HG03066 (cell line): ENCODE data around the gene SOX8.

Source experiments
- ATAC-seq: cut with Tn5 transposase; IDR thresholded peaks from one replicate; pipeline ENCODE4 v1.9.1; 2021; ENCODE audit warnings: low read depth; ENCODE audit not compliant: unreplicated experiment

The SOX8 gene

DNA sequence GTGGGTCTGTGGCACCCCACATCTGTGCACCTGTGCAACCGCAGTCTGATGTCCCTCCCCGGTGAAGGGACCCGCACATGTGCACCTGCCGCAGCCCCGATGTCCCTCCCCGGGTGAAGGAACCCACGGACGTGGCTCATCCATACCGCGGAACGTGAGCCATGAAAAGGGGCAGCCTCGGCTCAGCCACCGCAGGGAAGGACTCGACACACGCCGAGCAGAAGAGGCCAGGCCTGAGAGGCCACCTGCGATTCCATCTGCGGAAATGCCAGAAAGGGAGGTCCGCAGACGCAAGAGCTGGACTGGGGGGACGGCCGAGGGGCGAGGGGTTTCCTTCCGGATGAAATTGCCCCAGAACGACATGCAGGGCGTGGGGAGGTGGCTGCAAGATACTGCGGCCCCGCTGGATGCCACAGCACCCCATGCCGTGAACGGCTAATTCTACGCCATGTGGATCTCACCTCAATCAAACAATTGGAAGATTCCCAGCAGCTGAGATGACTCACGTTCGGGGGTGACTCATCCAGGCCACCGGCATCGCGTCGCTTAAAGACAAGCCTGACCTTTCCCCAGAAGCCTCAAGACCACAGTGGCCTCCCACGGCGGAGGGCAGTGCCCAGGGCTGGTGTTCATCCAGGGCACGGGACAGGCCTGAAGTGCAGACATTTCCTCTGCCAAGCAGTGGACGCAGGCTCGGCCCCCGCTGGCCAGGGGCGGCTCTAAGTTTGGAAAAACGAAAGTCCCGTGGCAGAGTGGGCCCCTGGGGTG lies 21.0 kb downstream of the SOX8 start:
- no peak for ATAC-seq

DNA sequence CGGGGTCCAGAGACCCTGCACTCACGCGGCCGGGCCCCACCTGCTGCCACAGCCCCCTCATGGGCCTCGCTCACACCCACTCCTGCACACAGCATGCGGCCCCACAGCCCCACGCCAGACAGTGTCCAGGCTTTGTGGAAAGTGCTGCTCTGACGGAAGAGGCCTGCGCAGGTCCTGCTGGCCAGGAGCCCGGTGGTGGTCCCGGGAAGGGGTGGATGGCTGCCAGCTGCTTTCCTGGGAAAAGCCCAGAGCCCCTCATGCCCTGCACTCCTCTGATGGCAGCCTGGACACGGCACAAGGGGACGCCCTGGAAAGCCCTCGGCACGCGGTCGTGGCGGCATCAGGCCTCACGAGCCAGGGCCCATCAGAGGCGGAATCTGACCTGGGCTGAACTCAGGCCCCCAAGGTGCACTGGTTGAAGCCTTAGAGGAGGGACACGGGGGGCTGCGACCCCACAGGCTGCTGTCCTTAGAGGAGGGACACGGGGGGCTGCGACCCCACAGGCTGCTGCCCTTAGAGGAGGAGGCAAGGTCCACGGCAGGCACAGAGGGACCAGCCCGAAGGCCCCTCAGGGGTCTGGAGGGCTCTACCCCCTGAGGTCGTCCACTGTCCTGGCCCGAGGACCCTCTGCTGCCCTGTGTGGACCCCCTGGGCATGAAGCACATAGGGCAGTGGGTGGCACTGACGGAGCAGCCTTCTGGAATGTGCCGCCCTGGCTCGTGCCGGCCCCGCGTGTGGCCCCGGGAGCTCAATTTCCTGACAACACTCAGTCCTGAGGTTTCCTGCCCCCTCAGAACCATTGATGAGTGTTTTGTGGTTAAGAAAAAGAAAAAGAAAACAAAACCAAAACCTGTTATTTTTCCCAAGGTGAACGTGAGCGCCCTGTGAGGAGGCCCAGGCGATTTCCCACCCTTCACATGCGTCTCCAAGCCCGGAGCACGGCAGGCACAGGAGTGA lies 22.1 kb downstream of the SOX8 start:
- no peak for ATAC-seq

DNA sequence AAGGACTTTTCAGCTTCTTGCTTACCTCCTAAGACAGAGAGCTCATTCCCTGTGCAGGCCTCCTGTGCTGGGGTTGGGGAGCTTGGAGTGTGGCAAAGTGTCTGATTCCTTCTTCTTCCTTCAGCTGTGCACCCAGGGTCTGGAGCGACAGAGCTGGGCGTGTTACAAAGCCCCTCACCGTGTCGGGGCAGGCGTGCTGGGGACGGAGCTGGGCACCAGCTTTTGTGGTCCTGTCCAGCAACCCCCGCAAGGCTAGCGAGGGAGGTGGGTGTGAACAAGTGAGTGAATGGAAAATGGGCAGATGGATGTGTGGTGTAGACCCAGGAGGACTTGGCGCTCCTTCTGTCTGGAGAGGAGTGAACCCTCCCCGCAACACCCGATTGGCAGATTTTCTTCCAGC lies 23.7 kb downstream of the SOX8 start:
- no peak for ATAC-seq

DNA sequence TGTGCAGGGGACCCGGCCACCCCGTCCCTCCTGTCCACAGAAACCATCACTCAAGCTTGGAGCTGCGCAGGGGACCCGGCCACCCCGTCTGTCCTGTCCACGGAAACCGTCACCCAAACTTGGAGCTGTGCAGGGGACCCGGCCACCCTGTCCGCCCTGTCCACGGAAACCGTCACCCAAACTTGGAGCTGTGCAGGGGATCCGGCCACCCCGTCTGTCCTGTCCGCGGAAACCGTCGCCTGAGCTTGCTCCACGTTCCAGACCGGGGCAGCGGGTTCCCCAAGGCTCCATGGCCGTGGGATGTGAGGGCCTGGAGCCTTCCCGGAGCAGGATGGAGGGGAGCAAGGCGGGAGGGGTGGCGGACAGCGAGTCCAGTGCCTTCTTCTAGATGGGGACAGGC lies 25.2 kb downstream of the SOX8 start:
- no peak for ATAC-seq

DNA sequence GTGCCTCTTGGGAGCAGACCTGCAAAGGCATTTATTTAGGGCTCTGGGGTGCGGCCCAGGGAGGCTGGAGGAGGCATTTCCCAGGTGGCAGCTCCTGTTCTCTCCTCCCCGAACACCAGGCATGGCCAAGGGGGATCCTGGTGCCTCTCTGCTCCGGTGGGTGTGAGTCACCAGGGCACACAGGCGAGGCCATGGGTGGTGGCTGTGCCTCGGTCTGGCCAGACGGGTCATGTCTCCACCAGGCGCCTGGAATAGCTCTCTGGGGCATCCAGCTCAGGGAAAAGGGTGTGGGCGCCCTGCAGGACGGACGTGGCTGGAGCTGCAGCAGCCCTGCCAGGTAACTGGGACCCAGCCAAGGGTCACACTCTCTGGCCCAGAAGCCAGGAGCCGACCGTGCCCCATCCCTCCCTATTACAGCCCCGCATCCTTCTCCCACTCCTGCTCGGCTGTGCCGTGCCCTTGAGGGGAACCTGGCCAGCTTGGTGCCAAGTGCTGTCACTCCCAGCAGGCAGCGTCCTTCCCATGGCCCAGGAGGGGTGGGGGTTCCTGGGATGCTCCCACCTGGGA lies 25.8 kb downstream of the SOX8 start:
- ATAC-seq: no peak

DNA sequence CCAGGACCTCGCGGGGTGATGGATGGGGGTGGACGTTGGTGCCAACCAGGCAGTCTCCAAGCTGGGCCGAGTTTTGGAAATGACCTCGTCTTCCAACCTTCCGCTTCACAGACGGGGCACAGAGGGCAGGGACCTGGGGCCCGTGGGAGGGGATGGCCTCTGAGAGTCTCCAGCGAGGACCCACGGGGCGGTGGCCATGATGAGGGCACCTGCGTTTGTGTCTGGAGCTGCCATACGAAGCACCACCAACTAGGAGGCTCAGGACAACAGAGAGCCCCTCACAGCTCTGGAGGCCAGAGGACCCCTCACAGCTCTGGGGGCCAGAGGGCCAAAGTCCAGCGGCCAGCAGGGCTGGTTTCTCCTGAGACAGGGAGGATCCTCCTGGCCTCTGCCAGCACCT lies 26.5 kb downstream of the SOX8 start:
- ATAC-seq: no peak

DNA sequence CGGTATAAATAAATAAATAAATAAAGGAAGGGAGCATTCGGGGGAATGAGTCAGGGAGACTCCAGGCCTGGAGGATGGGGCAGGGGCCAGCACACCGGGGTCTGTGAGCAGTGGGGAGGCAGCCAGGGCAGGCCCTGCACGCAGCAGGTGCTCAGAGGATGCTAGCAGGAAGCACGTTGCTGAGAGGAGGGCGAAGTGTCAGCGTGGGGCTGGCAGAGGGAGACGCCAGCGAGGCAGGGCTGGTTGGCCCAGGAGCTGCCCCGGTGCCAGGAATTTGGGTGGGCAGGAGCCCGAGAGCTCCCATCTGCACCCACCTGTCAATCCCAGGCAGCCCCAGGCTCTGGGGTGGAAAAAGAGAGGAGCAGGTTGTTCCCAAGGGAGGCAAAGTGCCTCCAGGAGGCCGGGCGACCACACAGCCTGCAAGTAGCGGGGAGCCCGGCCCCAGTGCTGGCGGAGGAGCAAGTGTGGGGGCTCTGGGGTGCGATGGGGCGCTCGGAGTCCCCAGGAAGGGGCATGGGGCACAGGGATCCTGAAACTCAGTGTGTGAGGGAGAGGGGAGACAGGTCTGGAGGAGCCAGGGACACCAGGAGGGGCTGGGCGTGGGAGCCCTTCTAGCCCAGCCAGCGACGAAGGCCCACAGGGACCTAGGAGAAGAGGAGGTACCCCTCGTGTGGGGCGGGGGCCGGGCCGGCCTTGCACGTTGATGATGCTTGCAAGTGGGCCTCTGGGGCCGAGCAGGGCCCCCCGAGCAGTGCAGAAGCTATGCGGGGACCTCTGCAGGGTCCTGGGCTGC lies 28.0 kb downstream of the SOX8 start:
- no peak for ATAC-seq

DNA sequence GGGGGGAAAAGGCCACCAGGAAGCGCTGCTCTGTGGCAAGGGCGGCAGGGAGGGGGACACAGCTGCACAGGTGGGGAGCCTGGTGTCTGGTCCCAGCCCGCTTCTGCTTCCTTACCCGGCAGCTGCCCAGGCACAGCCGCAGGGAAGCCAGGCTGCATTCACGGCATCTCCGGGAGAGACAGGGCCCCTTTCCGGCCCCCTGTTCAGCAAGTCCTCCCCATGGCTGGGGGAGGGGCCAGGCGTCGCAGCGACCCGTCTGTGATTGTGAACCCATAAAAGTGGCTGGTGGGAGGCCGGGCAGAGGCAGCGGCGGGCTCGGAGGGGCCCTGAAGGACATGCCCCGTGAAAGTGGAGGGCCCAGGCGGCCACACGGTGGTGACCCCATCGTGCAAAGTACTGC lies 28.7 kb downstream of the SOX8 start:
- no peak for ATAC-seq

DNA sequence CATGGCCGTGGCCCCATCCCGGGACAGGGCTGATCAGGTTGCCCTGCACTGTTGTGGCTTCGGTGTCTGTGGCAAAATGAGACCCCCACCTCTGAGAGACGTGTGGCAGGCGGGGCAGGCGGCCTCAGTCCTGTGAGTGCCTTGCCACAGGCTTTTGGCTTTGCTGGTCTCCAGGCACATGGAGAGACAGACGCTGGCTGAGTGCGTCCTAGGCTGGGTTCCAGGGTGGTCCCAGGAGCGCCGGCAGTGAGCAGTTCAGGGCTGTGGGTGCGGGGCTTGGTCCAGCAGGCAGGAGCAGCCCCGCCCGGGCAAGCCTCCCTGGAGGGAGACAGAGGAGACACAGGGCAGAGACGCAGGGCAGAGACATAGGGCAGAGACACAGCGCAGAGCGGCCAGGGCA lies 29.2 kb downstream of the SOX8 start:
- no peak for ATAC-seq

DNA sequence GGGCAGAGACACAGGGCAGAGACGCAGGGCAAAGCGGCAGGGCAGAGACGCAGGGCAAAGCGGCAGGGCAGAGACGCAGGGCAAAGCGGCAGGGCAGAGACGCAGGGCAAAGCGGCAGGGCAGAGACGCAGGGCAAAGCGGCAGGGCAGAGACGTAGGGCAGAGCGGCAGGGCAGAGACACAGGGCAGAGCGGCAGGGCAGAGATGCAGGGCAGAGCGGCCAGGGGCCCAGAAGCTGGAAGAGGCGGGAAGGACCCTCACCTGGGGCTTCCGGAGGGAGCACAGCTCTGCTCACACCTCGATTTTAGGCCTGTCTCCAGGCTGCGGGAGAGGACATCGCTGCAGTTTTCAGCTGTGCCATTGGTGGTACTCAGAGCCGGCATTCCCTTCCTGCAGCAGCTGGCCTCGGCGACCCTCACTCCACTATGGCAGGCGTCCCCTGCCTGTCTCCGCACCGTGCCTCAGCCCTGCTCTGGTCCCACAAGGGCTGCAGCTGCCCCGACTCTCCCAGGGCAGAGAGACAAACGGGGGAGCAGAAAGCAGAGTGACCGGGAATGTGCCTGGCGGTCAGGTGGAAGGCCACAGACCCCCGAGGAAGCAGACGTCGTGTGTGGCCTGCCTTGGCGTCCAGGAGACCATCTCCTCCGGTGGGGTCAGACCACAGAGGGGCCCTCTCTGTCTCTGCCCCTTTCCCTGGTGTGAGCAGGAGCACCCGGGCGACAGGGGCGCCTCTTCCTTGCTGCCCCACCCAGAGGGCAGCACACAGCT lies 29.9 kb downstream of the SOX8 start:
- no peak for ATAC-seq

DNA sequence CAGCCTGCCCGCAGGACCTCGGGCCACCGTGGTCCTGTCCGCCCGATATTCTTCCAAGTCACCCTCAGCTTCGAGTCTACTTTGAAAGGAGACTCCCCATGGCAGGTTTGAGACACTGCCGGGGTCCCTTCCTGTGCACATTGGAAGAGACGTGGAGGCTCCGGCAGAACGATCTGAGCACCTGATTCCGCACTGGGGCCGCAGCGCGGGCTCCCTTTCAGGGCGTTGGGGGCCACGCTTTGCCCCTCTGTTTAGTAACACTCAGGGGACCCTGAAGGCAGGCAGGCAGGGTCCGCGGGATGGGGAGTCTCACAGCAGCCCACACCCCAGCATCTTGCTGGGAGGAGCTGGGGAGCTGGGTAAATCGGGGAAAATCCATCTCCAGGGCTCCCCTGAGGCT lies 30.6 kb downstream of the SOX8 start:
- ATAC-seq: no peak

DNA sequence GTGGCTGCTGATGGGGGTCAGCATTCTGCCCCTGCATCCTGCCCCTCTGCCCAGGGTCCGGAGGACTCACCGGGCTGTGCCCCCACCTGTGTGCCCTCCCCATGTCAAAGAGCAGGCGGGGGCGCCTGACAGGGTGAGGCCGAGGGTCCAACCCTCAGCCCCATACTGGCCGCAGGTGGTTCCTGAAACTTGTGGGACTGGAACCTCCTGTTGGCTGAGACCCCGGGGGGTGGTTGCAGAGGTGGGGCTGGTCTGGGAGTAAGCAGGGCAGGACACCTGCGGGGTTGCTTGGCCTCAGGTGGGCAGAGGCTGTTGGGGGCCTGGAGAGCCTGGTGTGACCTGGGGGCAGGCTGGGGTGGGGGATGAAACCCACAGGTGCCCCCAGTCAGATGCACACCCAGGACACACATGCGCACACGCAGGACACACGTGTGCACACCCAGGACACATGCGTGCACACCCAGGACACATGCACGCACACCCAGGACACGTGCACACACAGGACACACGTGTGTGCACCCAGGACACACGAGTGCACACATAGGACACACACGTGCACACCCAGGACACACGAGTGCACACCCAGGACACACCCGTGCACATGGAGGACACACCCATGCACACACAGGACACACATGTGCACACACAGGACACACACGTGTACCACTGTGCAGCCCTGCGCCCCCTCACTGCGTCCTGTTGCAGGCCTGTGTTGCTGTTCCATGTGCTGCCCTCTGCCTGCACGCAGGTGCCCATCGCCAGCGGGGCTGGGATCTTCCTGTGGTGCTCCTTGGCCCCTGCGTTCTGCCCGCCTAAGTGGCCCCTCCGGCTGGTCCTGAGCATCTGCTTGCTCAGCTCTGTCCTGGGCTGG lies 31.4 kb downstream of the SOX8 start:
- ATAC-seq: no peak

DNA sequence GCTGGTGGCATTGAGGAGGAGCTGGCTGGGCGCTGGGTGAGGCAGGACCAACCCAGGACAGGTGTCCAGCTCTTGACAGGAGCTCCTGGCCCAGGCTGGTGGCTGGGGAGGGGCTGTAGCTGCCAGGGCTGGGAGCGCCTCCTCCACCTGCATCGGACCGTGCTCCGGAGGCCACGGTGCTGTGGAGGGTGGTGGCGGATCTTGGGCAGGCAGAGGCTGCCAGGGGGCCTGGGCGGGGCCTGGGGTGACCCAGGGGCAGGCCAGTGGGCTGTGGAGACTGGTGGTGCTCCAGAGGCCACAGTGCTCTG lies 32.0 kb downstream of the SOX8 start:
- ATAC-seq: no peak

DNA sequence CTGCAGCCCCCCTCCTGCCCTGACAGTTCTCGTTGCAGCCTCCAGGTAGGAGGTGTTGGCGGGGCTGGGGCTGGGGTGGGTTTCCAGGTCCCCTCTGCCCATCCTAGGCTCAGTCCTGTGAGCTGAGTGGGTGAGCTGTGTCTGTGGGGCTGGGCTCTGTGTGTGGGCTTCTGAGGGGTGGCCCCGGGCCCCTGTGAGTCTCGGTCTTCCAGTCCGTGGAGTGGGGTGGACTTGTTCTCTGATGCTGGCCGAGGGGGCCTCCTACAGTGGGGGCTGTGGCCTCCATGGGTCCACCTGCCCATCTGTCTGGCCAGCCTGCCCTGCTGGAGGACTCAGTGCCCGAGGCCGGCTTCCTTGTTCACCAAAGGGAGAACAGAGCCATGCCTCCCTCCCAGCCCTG lies 32.7 kb downstream of the SOX8 start:
- ATAC-seq: no peak

DNA sequence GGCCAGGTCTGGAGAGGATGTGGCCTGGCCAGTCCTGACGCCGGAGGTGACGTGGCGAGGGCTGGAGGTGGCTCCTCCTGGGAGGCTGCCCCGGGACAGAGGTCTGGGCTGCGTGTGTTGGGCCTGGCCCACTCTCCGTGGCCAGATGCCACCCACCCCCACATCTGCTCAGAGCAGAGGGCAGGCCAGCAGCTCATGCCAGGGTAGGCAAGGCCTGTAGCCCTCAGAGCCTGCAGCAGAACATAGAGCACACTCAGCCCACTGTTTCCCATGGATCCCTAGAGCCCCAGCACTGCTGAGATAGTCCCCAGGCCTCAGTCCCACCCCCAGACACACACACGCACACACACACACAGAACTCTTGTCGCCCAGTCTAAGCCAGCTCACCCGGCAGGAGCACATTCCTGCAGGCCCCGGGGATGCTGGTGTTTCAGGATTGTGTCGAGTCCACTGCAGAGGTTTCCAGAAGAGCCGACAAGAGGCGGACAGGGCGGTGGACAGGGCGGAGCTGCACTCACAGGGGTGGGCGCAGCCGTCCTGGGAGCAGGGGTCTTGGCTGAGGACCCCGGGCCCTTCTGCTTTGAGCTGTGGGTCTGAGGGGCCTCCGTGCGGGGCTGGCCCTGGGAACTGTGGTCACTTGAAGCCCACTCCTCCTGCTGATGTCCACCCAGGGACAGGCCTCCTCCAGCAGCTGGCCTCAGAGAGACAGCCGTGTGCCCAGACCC lies 33.4 kb downstream of the SOX8 start:
- ATAC-seq: no peak

DNA sequence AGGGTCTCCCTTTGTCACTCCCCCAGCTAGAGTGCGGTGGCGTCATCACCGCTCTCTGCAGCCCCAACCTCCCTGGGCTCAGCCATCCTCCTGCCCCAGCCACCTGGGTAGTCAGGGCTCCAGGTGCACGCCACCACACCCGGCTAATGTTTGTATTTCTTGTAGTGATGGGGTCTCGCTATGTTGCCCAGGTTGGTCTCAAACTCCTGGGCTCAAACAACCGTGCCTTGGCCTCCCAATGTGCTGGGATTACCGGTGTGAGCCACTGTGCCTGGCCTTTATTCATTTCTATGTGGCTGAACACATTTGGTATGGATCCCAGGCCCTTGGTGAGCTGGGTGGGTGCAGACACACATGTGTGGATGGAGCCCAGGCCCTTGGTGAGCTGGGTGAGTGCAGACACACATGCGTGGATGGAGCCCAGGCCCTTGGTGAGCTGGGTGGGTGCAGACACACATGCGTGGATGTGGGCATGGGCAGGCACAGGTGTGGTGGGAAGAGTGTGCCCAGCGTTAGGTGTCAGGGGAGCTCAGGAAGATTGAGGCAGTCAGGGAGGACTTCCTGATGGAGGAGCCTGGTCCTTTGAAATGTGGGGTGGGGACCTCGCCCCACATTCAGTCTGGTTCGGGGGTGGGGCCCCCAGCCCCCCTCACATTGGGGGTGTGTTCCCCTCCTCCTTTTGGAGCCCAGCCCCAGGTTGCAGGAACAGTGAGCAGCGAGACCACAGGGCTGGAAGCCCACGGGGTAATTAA lies 37.1 kb downstream of the SOX8 start:
- no peak for ATAC-seq

DNA sequence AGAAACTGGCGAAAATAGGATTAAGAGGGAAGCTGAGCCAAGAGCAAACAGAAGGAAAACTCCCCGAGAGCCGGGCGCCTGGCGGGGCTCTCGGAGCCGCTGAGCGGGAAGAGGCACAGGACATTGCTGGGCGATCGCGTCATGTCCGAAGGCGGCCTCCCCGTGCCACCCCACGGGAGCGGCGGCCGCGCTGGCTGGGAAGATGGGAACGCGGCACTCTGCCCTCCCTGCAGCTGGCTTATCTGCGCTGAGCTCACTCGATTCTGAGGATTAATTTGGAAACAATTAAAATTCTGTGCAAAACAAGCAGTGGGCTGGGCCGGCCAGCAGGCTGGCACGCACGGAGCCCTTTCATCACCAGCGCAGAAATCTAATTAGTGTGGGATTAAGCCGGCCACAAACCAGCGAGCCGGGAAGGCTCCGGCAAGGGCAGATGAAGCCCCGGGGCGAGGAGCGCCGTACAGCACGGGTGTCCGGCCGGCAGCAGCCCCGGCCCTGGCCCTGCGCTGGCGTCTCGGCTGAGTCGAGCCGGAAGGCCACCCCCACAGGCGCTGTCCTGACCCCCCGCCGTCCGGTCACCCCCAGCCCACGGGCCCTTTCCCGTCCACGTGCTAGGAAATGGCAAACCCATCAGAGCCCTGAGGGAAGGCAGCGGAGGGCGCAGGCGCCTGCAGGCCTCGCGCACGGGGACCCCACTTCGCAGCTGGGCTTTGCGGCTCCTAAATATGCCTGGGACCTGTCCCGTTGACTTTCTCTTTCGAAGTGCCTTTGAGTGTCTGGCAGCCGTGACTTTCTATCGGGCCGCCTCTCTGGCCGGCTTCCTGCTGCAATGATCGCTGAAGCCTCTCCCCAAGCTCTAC lies 37.9 kb downstream of the SOX8 start:
- no peak for ATAC-seq
